AG08396 (cell line): ENCODE data around the gene DNAI2.
"Not testable (repeated sequence)": the region's sequence is repeated elsewhere in the genome, so short reads cannot be mapped to it uniquely, and the experiment has no call there.

Source experiments
- DNase-seq: peaks from one replicate; pipeline ENCODE4 v3.0.0; 2012; ENCODE audit warnings: low spot score, mixed read lengths

The DNAI2 gene

GRCh38 chr17:74276051-74276476 lies 2.0 kb downstream of the DNAI2 start:
- DNase-seq, result no peak

GRCh38 chr17:74276541-74277009 lies 2.5 kb downstream of the DNAI2 start:
- no peak for DNase-seq

- no peak for DNase-seq
These were observed 3.9 kb downstream of the DNAI2 start for GRCh38 chr17:74277935-74278334.

GRCh38 chr17:74279617-74280016 lies 5.6 kb downstream of the DNAI2 start:
- not testable (repeated sequence) for DNase-seq

- no peak for DNase-seq
These were observed 6.1 kb downstream of the DNAI2 start for GRCh38 chr17:74280093-74280513.

- no peak for DNase-seq
These were observed 7.8 kb downstream of the DNAI2 start for GRCh38 chr17:74281799-74282198.

- not testable (repeated sequence) for DNase-seq
These were observed 8.2 kb downstream of the DNAI2 start for GRCh38 chr17:74282274-74282586.

GRCh38 chr17:74282587-74283370 lies 8.7 kb downstream of the DNAI2 start:
- DNase-seq, result no peak

GRCh38 chr17:74283371-74283673 lies 9.3 kb downstream of the DNAI2 start:
- no peak for DNase-seq

- DNase-seq, result no peak
These were observed 13.1 kb downstream of the DNAI2 start for GRCh38 chr17:74287031-74287602.

- no peak for DNase-seq
These were observed 14.8 kb downstream of the DNAI2 start for GRCh38 chr17:74288785-74289184.

- no peak for DNase-seq
These were observed 15.7 kb downstream of the DNAI2 start for GRCh38 chr17:74289688-74290087.

- DNase-seq, result no peak
These were observed 16.3 kb downstream of the DNAI2 start for GRCh38 chr17:74290340-74290739.

- DNase-seq, result no peak
These were observed 18.5 kb downstream of the DNAI2 start for GRCh38 chr17:74292495-74292894.

GRCh38 chr17:74295625-74296547 lies 21.9 kb downstream of the DNAI2 start:
- DNase-seq, result no peak

GRCh38 chr17:74296548-74296936 lies 22.5 kb downstream of the DNAI2 start:
- DNase-seq, result no peak

- DNase-seq, result no peak
These were observed 23.9 kb downstream of the DNAI2 start for GRCh38 chr17:74297941-74298340.

GRCh38 chr17:74298778-74299177 lies 24.7 kb downstream of the DNAI2 start:
- DNase-seq, result no peak

GRCh38 chr17:74299226-74300009 lies 25.4 kb downstream of the DNAI2 start:
- no peak for DNase-seq

- no peak for DNase-seq
These were observed 29.3 kb downstream of the DNAI2 start for GRCh38 chr17:74303305-74303704.

GRCh38 chr17:74304184-74304583 lies 30.1 kb downstream of the DNAI2 start:
- no peak for DNase-seq
